ENCODE results near the gene MED17. TPM values are rescaled to one million over a fixed set of nuclear protein-coding genes. Genes with fewer than 3 reads are reported as not detected.

The MED17 gene
- total RNA-seq, 1 donor from 2014 or later = 12.6 TPM

GRCh38 chr11:93783765-93784144 lies 327 bp upstream of the MED17 start:
- no peak for DNase-seq (ENCODE audit: low spot score in 2 of 2)
- Histone ChIP-seq H3K27me3 (no peaks in the 10 kb centered on the region), H3K36me3 (peaks cover 0 to 10% of the 10 kb centered on the region in 2 donors), H3K4me3 (peak overlapping the region; percentile 96 to 97), H3K4me1 (peaks cover 13 to 20% of the 10 kb centered on the region in 2 donors), H3K9me3 (no peaks in the 10 kb centered on the region), H3K27ac (peak overlapping the region; percentile 91 to 97)
- intact Hi-C loops (cut with DNase I) = loop anchor here (1.0 to 10.0 kb wide), 4 partner anchors 43 to 709 kb away; partner anchors contain the start of genes ANKRD49, CEP295, MRE11 and SMCO4
- TF ChIP-seq CTCF (IDR thresholded peaks at IDR 0.05) = no peak

GRCh38 chr11:93784935-93785360 lies 866 bp downstream of the MED17 start:
- intact Hi-C loops (cut with DNase I) = loop anchor here (1.0 to 10.0 kb wide), 4 partner anchors 45 to 708 kb away; partner anchors contain the start of genes ANKRD49, CEP295, MRE11 and SMCO4
- no peak for DNase-seq (ENCODE audit: low spot score in 2 of 2)
- peaks cover 0 to 11% of the 10 kb centered on the region in 2 donors for H3K36me3 ChIP-seq
- H3K27me3 ChIP-seq = no peaks in the 10 kb centered on the region
- no peaks in the 10 kb centered on the region for H3K9me3 ChIP-seq
- H3K4me3 ChIP-seq = peak overlapping the region; percentile 96 to 97
- peaks cover 13 to 20% of the 10 kb centered on the region in 2 donors for H3K4me1 ChIP-seq
- peak overlapping the region; percentile 91 to 97 for H3K27ac ChIP-seq
- no peak for TF ChIP-seq CTCF (IDR thresholded peaks at IDR 0.05)

- TF ChIP-seq CTCF (IDR thresholded peaks at IDR 0.05) = no peak
- no peaks in the 10 kb centered on the region for H3K9me3 ChIP-seq
- intact Hi-C loops (cut with DNase I) = no loop called here
- H3K27me3 ChIP-seq = no peaks in the 10 kb centered on the region
- no peak overlapping the region for H3K4me3 ChIP-seq
- no peak for DNase-seq (ENCODE audit: low spot score in 2 of 2)
- peaks cover 49 to 71% of the 10 kb centered on the region in 2 donors for H3K36me3 ChIP-seq
- H3K4me1 ChIP-seq = peaks cover 5 to 10% of the 10 kb centered on the region in 2 donors
- H3K27ac ChIP-seq = no peak overlapping the region
These were observed 7.4 kb downstream of the MED17 start for GRCh38 chr11:93791493-93791892.

GRCh38 chr11:93796441-93797231 lies 12.6 kb downstream of the MED17 start:
- no peaks in the 10 kb centered on the region for H3K27me3 ChIP-seq
- DNase-seq (ENCODE audit: low spot score in 2 of 2) = no peak
- peaks cover 59 to 85% of the 10 kb centered on the region in 2 donors for H3K36me3 ChIP-seq
- H3K9me3 ChIP-seq = no peaks in the 10 kb centered on the region
- intact Hi-C loops (cut with DNase I) = no loop called here
- no peak overlapping the region for H3K27ac ChIP-seq
- TF ChIP-seq CTCF (IDR thresholded peaks at IDR 0.05) = no peak
- no peak overlapping the region for H3K4me3 ChIP-seq
- no peaks in the 10 kb centered on the region for H3K4me1 ChIP-seq

- H3K36me3 ChIP-seq = peaks cover 44 to 71% of the 10 kb centered on the region in 2 donors
- intact Hi-C loops (cut with DNase I) = no loop called here
These were observed 17.3 kb downstream of the MED17 start for GRCh38 chr11:93801366-93801765.

More at GRCh38 chr11:93801366-93801765, 17.3 kb downstream of the MED17 start:
- no peak for DNase-seq (ENCODE audit: low spot score in 2 of 2)
- H3K4me1 ChIP-seq = no peaks in the 10 kb centered on the region
- H3K27ac ChIP-seq = no peak overlapping the region
- no peaks in the 10 kb centered on the region for H3K27me3 ChIP-seq
- TF ChIP-seq CTCF (IDR thresholded peaks at IDR 0.05) = no peak
- no peak overlapping the region for H3K4me3 ChIP-seq
- H3K9me3 ChIP-seq = no peaks in the 10 kb centered on the region

All from ascending aorta (tissue), 2 donors.